Neural crest cell (in vitro differentiated cells): ENCODE data around the gene PYHIN1. TPM values are rescaled to one million over a fixed set of nuclear protein-coding genes. Genes with fewer than 3 reads are reported as not detected.

Source experiments
- DNase-seq: peaks from one replicate; pipeline ENCODE4 v3.0.0; 2021; ENCODE audit warnings: low read depth, mixed read lengths, low spot score
- H3K27ac Mint-ChIP-seq: one replicate; pipeline ENCODE4 v1.8.0; 2021; ENCODE audit warnings: mild to moderate bottlenecking, mixed read lengths; ENCODE audit not compliant: unreplicated experiment
- H3K27me3 Mint-ChIP-seq: 2 replicates; pipeline ENCODE4 v1.8.0; 2021; ENCODE audit warnings: low read depth, mild to moderate bottlenecking, mixed read lengths
- H3K36me3 Mint-ChIP-seq: 2 replicates; pipeline ENCODE4 v1.8.0; 2021; ENCODE audit warnings: low read depth, mild to moderate bottlenecking, mixed read lengths
- H3K4me1 Mint-ChIP-seq: 2 replicates; pipeline ENCODE4 v1.8.0; 2021; ENCODE audit warnings: mixed read lengths
- H3K4me3 Mint-ChIP-seq: one replicate; pipeline ENCODE4 v1.8.0; 2021; ENCODE audit warnings: mild to moderate bottlenecking, mixed read lengths
- H3K9me3 Mint-ChIP-seq: 2 replicates; pipeline ENCODE4 v1.8.0; 2021; ENCODE audit warnings: mixed read lengths
- CTCF ChIP-seq: fragments of 200-600 bp; sonication (generic); conservative IDR thresholded peaks from 2 replicates; pipeline ENCODE4 v1.5.0; 2021; ENCODE audit warnings: antibody characterized with exemption, mild to moderate bottlenecking
- total RNA-seq: library from RNA; stranded (reverse); gene quantifications from 2 replicates; pipeline ENCODE4 v1.2.1, GENCODE V29; 2021

Gene PYHIN1
- total RNA-seq, 1 donor from 2014 or later = not detected

GRCh38 chr1:159025043-159025442 lies 93.7 kb downstream of the PYHIN1 start:
- no peaks in the 10 kb centered on the region for H3K4me1 Mint-ChIP-seq
- no peaks in the 10 kb centered on the region for H3K36me3 Mint-ChIP-seq
- no peak for DNase-seq
- TF ChIP-seq CTCF = no peak
- H3K4me3 Mint-ChIP-seq = no peak overlapping the region
- H3K9me3 Mint-ChIP-seq = peaks cover 4% of the 10 kb centered on the region
- H3K27ac Mint-ChIP-seq = no peak overlapping the region
- H3K27me3 Mint-ChIP-seq = no peaks in the 10 kb centered on the region

Other genes with a start within 250 kb of the PYHIN1 start
- gene SPTA1, start 244.8 kb upstream of the PYHIN1 start, total RNA-seq = not detected in 2 replicates
- gene OR6K2, start 230.9 kb upstream of the PYHIN1 start, total RNA-seq = not detected in 2 replicates
- not detected in 2 replicates for gene OR6K3, start 210.8 kb upstream of the PYHIN1 start, total RNA-seq
- gene OR6K6, start 176.8 kb upstream of the PYHIN1 start, total RNA-seq = not detected in 2 replicates
- not detected in 2 replicates for gene OR6N1, start 159.4 kb upstream of the PYHIN1 start, total RNA-seq
- not detected in 2 replicates for gene OR6N2, start 150.3 kb upstream of the PYHIN1 start, total RNA-seq
- gene MNDA, start 100.2 kb upstream of the PYHIN1 start, total RNA-seq = not detected in 2 replicates
- gene IFI16, start 78.4 kb downstream of the PYHIN1 start, total RNA-seq = 4.9 and 6.3 TPM in 2 replicates
- 3.9 and 5.7 TPM in 2 replicates for gene AIM2, start 145.2 kb downstream of the PYHIN1 start, total RNA-seq
- gene CADM3, start 240.1 kb downstream of the PYHIN1 start, total RNA-seq = 10.0 and 10.4 TPM in 2 replicates